GM10266 (cell line): ENCODE measurements around the gene TIGIT.

Source experiments
- DNase-seq: peaks from one replicate; pipeline ENCODE4 v3.0.0; 2012; ENCODE audit errors: extremely low spot score
- TF ChIP-seq, protein P1 (sequence below): IDR thresholded peaks from 2 replicates; pipeline ENCODE4 v1.5.1; 2012; ENCODE audit warnings: mild to moderate bottlenecking, low read depth; ENCODE audit not compliant: control insufficient read depth, insufficient read depth; ENCODE audit errors: missing control alignments

Gene TIGIT

DNA sequence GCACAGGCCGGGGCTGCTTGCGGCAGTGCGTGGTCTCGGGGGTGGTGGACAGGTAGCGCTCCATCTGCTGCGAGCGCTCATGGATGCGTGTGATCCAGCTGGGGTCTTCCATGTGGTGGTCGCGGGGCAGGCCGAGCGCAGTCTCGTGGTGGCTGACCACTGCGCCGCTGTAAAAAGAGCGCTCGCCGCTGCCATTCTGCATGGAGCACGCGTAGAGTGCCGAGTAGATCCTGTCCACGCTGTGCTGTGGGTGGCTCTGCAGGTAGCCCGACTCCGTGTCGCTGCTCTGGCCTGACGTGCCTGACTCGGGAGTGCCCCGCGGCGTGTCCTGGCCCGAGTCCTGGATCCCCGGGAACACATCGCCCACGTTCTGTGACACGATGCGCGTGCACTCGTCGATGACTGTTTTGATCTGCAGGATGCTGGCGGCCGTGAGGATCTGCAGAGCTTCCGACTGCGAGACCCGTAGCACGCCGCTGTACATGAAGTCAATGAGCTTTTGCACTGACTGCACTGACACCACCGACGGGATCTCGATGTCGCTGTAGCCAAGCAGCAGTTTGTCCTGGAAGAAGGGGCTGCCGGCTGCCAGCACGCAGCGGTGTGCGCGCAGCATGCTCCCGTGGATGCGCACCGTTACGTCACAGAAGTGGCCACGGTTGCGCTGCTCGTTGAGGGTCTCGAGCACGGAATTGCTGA is 57.4 kb downstream of the TIGIT start:
- TF ChIP-seq, protein P1, sequence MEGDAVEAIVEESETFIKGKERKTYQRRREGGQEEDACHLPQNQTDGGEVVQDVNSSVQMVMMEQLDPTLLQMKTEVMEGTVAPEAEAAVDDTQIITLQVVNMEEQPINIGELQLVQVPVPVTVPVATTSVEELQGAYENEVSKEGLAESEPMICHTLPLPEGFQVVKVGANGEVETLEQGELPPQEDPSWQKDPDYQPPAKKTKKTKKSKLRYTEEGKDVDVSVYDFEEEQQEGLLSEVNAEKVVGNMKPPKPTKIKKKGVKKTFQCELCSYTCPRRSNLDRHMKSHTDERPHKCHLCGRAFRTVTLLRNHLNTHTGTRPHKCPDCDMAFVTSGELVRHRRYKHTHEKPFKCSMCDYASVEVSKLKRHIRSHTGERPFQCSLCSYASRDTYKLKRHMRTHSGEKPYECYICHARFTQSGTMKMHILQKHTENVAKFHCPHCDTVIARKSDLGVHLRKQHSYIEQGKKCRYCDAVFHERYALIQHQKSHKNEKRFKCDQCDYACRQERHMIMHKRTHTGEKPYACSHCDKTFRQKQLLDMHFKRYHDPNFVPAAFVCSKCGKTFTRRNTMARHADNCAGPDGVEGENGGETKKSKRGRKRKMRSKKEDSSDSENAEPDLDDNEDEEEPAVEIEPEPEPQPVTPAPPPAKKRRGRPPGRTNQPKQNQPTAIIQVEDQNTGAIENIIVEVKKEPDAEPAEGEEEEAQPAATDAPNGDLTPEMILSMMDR = no peak
- no peak for DNase-seq

DNA sequence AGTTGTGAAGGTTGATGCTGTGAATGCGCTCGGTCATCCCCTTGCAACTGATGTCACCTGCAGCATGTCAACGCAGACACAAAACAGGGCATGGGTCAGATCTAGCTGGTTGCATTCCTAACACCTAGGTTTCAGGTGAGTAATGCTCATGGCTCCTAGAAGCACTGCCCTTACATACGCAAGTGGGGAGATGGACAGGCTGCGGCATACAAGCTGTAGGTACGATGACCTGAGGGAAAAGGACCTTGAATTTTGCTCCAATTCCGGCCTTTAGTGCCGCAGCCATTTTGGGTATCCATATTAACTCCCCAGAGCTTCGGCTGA is 58.0 kb downstream of the TIGIT start:
- TF ChIP-seq, protein P1 = no peak
- no peak for DNase-seq

DNA sequence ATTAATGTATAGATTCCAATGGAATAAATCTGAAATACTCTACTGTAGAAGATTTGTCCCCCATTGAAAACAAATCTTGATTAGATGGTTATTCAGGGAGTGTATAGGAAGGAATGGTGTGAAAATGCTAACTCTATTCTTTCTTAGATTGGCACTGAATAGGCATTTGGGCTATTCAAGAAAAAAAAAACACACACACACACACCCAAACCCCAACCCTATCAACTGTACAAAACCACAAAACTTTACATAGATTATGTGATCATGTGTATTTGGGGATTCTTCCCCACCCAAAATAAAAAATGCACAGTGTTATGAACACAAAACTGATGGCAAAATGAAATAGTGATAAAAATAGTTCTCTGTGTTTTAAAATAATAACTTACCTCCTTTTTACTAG is 61.8 kb downstream of the TIGIT start:
- TF ChIP-seq, protein P1 = no peak
- DNase-seq = no peak

DNA sequence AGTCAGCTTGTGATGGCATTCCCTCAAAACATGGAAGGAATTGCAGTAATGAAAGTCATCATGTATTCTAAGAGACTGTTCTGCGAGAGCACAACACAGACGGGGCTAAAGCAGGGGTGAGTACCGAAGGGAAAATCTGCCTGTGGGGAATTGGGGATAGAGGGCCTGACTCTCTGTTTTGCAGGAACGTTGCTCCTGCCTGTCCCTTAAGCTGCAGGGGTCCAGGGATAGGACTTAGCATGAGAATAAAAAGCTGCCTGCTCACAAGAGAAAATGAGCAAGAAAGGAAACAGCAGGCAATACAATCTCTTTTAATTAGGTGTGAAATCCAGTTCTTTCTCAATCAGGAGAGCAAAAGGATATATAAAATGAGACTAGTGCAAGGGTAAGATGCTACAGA is 62.2 kb downstream of the TIGIT start:
- TF ChIP-seq, protein P1 = no peak
- DNase-seq = no peak

DNA sequence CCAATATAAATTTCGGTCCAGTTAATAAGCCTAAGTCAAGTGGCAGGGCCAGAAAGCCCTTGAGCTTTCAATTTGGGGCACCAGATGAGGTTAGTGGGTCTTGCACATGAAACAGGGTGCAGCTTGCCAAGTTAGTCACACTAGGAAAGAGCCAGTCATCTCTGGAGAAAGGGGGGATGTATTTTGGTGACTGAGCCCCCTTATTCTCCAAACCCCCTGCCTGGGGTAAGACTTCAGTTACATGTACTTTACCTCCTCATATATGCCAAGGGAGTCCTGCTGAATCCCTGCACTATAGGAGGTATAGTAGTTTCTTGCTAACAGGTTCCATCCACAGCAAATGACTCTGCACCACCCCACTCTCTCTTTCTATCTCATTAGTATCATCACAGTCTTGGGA is 62.7 kb downstream of the TIGIT start:
- TF ChIP-seq, protein P1 = no peak
- no peak for DNase-seq
